ENCODE measurements around the gene PIPOX.

PIPOX gene

DNA sequence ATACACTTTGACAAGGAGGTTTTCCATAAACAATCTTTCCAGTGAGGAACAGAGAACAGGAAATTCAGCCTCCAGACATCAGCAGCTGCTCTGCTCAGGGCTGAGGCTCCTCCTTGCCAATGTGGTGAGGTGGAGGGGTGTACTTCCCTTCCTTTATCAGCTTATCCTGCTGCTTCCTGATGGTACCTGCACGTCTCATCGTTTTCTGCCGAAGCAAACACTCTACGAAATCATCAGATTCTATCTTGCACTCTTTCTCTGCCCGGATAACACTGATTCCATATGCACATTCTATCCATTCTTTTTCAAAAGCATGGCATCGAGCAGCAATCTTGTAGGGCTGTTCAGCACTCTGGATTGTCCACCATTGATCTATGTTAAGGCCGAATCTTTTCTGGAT, 21.7 kb upstream of the PIPOX start:
- POLR2A ChIA-PET = no interaction called here
- no peak for TF ChIP-seq ELF4 (IDR thresholded peaks at IDR 0.05)
- TF ChIP-seq SP1 (IDR thresholded peaks at IDR 0.05) = no peak
- no peak for TF ChIP-seq LEF1 (IDR thresholded peaks at IDR 0.05; ENCODE audit: borderline replicate concordance)
- no peak for TF ChIP-seq CTBP1 (IDR thresholded peaks at IDR 0.05; ENCODE audit: borderline replicate concordance)
- TF ChIP-seq NFRKB (IDR thresholded peaks at IDR 0.05) = no peak
- no peak for TF ChIP-seq ZNF384 (IDR thresholded peaks at IDR 0.05)
- TF ChIP-seq ARNT (IDR thresholded peaks at IDR 0.05) = no peak
- DNase-seq (ENCODE audit: extremely low spot score) = no peak
- CTCF ChIA-PET = no interaction called here

DNA sequence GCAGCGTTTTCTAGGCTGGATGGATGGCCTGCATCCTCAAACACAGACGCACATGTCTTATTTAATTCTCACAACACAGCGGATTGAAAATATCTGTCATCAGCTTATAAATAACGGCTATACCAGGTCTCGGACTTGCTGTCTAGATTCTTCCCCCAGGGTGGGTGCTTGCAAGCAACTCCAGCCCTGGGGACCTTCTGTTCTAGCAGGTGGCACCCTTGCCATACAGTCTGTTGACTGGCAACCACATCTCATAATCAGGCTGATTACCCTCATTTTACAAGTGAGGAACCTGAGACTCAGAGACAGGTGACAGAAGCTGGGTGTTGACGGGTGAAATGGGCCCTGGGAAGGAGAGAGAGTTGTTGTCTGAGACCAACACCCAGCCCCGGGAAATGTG, 20.9 kb upstream of the PIPOX start:
- no peak for TF ChIP-seq HDGF (IDR thresholded peaks at IDR 0.05; ENCODE audit: borderline replicate concordance)
- no peak for TF ChIP-seq FOXK2 (IDR thresholded peaks at IDR 0.05)
- ChIA-PET CTCF (interaction anchor here (0.6 kb wide), 1 partner anchor 90 kb away, joined by 3 read pairs; no protein-coding TSS in a partner anchor), POLR2A (no interaction called here)
- DNase-seq (ENCODE audit: extremely low spot score) = no peak

DNA sequence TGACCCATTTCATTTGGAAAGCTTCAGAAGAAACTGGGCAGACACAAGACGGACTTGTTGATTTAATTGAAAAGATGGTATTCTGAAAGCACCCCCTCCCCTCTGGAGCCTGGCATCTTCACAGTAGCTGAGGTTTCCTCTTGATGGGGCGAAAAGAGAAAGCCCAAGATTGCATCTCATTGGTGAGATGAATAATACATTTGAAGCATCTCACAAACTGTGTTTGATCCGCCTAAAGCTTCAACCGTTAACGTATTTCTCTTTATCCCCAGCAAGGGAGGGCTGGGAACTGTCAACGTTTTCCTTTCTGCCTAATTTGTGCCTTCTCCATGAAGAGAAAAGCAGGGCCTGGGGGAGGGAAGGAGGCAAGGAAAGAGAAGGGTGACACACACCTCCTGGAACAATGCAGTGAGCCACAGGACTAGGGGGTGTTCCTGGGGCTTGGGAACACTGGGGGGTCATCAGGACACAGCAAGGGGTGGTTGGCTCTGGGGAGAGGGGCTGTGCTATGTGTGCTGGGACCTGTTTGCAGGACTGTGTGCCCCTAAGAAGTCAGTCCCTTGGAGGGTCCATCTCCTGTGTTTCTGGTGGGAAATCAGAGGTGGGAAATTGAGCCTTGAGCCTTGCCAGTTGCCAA, 18.5 kb upstream of the PIPOX start:
- no peak for TF ChIP-seq TARDBP (IDR thresholded peaks at IDR 0.05)
- TF ChIP-seq ZNF384 (IDR thresholded peaks at IDR 0.05) = no peak
- no peak for TF ChIP-seq FOXK2 (IDR thresholded peaks at IDR 0.05)
- TF ChIP-seq, protein P1, sequence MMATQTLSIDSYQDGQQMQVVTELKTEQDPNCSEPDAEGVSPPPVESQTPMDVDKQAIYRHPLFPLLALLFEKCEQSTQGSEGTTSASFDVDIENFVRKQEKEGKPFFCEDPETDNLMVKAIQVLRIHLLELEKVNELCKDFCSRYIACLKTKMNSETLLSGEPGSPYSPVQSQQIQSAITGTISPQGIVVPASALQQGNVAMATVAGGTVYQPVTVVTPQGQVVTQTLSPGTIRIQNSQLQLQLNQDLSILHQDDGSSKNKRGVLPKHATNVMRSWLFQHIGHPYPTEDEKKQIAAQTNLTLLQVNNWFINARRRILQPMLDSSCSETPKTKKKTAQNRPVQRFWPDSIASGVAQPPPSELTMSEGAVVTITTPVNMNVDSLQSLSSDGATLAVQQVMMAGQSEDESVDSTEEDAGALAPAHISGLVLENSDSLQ (IDR thresholded peaks at IDR 0.05) = no peak
- no peak for TF ChIP-seq SP1 (IDR thresholded peaks at IDR 0.05)
- no peak for TF ChIP-seq FOXA1 (IDR thresholded peaks at IDR 0.05)
- TF ChIP-seq ELF4 (IDR thresholded peaks at IDR 0.05) = no peak
- ChIA-PET POLR2A (no interaction called here), CTCF (no interaction called here)
- no peak for DNase-seq (ENCODE audit: extremely low spot score)

DNA sequence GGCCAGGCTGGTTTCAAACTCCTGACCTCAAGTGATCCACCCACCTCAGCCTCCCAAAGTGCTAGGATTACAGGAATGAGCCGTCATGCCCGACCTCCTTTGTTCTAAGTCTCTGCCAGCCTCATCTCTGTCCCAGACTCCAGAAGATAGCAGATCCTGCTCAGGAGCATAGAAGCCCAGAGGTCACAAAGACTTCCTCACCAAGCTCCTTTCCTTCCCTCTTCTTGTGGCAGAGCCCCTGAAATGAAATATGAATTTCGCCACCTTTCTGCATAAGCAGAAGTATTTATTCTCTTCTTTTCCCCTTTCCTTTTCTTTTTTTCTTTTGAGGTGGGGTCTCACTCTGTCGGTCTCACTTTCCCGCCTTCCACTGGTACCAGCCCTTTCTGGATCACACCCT, 11.5 kb upstream of the PIPOX start:
- no peak for TF ChIP-seq CTBP1 (IDR thresholded peaks at IDR 0.05; ENCODE audit: borderline replicate concordance)
- no peak for TF ChIP-seq ZNF384 (IDR thresholded peaks at IDR 0.05)
- TF ChIP-seq TARDBP (IDR thresholded peaks at IDR 0.05) = no peak
- no peak for DNase-seq (ENCODE audit: extremely low spot score)
- ChIA-PET POLR2A (interaction anchor here (1.2 kb wide), 1 partner anchor 15 kb away, joined by 4 read pairs; no protein-coding TSS in a partner anchor), CTCF (no interaction called here)

DNA sequence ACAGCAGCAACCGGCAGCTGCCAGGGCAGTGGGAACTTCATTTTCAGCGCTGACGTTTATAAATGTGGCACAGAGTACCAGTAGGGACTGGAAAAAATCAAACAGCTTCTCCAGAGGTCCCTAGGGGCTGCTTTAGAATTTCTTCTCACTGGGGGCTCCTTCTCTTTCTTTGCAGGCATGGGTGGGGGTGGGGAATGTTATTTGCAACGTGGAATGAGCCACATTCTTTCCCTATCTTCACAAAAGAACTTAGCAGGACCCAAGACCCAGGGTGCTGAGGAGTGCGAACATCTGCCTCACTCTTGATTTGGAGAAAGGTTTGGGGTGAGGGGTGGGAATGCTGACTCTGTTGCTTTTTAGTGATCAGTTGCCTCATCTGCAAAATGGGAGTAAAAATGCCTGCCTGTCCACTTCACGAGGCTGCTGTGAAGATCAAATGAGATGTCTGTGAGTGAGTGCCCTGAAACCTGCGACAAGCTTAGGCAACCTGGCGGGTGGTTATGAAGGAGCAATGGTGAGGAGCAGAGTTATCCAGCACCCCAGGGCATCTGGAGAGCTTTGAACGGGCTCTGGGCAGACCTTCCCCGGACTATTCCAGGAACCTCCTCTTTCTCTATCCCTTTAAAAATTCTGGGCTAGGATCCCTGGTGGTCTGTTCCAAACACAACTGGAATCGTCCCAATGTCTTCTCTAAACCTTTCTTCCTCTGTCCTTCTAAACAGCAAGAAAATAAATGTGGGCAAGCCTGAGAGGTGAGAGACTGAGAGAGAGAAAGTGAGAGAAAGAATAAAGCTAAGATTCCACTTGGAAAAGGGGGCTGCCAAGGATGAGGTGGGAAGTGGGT, 10.7 kb upstream of the PIPOX start:
- CTCF ChIA-PET = no interaction called here
- no peak for TF ChIP-seq SP1 (IDR thresholded peaks at IDR 0.05)
- no peak for TF ChIP-seq ZNF384 (IDR thresholded peaks at IDR 0.05)
- TF ChIP-seq FOXA1 (IDR thresholded peaks at IDR 0.05) = no peak
- TF ChIP-seq NFRKB (IDR thresholded peaks at IDR 0.05) = no peak
- no peak for TF ChIP-seq CTBP1 (IDR thresholded peaks at IDR 0.05; ENCODE audit: borderline replicate concordance)
- TF ChIP-seq, protein P1 (IDR thresholded peaks at IDR 0.05) = no peak
- no peak for TF ChIP-seq ARNT (IDR thresholded peaks at IDR 0.05)
- TF ChIP-seq TARDBP (IDR thresholded peaks at IDR 0.05) = no peak
- no peak for DNase-seq (ENCODE audit: extremely low spot score)
- POLR2A ChIA-PET = interaction anchor here (1.2 kb wide), 1 partner anchor 15 kb away, joined by 4 read pairs; no protein-coding TSS in a partner anchor

DNA sequence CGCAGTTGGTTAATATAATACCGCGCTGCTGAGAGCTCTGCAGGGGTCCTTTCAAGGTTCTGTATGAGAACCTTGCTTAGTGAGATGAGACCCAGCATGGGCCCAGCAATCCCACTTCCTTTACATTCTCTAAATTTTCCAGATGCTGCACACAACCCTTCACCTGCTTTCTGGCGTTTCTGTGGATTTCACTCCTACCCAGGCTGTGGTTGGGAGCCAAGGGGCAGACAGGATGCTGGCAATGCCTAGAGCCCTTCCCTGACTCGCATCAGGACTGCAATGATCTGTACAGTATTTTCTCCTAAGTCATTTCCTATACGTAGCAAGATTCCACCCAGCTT, 10.1 kb upstream of the PIPOX start:
- DNase-seq (ENCODE audit: extremely low spot score) = no peak
- TF ChIP-seq FOXM1 (IDR thresholded peaks at IDR 0.05; ENCODE audit: borderline replicate concordance) (no peak), LEF1 (IDR thresholded peaks at IDR 0.05; ENCODE audit: borderline replicate concordance) (no peak), SUZ12 (IDR thresholded peaks at IDR 0.05) (no peak), BHLHE40 (IDR thresholded peaks at IDR 0.05; ENCODE audit: borderline replicate concordance) (no peak), FOXK2 (IDR thresholded peaks at IDR 0.05) (no peak), L3MBTL2 (conservative IDR thresholded peaks at IDR 0.05) (no peak), ZNF384 (IDR thresholded peaks at IDR 0.05) (no peak), NFRKB (IDR thresholded peaks at IDR 0.05) (no peak), TARDBP (IDR thresholded peaks at IDR 0.05) (no peak), ARNT (IDR thresholded peaks at IDR 0.05) (no peak), ELF4 (IDR thresholded peaks at IDR 0.05) (no peak), HDGF (IDR thresholded peaks at IDR 0.05; ENCODE audit: borderline replicate concordance) (no peak), FOXA1 (IDR thresholded peaks at IDR 0.05) (no peak), CTBP1 (IDR thresholded peaks at IDR 0.05; ENCODE audit: borderline replicate concordance) (no peak), SP1 (IDR thresholded peaks at IDR 0.05) (no peak)
- TF ChIP-seq, protein P1 (IDR thresholded peaks at IDR 0.05) = no peak
- ChIA-PET CTCF (no interaction called here), POLR2A (no interaction called here)

DNA sequence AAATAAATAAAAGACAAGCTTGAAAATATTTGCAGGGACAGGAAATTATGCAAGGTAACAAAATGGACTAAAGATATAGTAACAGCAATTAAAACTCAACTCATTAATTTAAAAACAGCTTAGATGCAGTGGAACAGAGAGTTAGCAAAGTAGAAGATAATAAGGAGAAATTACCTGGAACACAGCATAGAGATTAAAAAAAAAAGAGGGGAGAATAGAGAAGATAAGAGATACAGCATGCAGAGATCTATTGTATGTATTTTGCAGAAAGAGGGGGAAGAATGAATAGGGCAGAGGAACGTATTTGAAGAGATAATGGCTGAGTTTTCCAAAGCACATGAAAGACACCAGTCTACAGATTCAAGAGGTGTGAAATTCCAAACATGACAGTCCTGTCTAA, 8.4 kb upstream of the PIPOX start:
- TF ChIP-seq BHLHE40 (IDR thresholded peaks at IDR 0.05; ENCODE audit: borderline replicate concordance) = no peak
- TF ChIP-seq CTBP1 (IDR thresholded peaks at IDR 0.05; ENCODE audit: borderline replicate concordance) = no peak
- TF ChIP-seq ARNT (IDR thresholded peaks at IDR 0.05) = no peak
- no peak for TF ChIP-seq SUZ12 (IDR thresholded peaks at IDR 0.05)
- no peak for TF ChIP-seq LEF1 (IDR thresholded peaks at IDR 0.05; ENCODE audit: borderline replicate concordance)
- no peak for TF ChIP-seq ELF4 (IDR thresholded peaks at IDR 0.05)
- no peak for TF ChIP-seq SP1 (IDR thresholded peaks at IDR 0.05)
- CTCF ChIA-PET = interaction anchor here (1.0 kb wide), 1 partner anchor 24 kb away, joined by 3 read pairs; no protein-coding TSS in a partner anchor
- POLR2A ChIA-PET = interaction anchor here (1.2 kb wide), 1 partner anchor 17 kb away, joined by 3 read pairs; no protein-coding TSS in a partner anchor
- DNase-seq (ENCODE audit: extremely low spot score) = no peak

All from HEK293T (cell line).